Endothelial cell of umbilical vein (primary cell): ENCODE measurements around the gene ZNF366. TPM values are rescaled to one million over a fixed set of nuclear protein-coding genes. Genes with fewer than 3 reads are reported as not detected.

Experiments used
- BruUV-seq: library from RNA; stranded (reverse); fragments of 400-500 nt; replicated peaks from 2 replicates; lab custom pipeline; 2021; lab: Mats Ljungman, UMichigan
- CTCF ChIA-PET: fragments of 300-600, 350-600 bp; sonication (Branson Sonifier 250); formaldehyde crosslinking; loops from one replicate; lab custom pipeline; 2021; ENCODE audit warnings: antibody characterized with exemption, inconsistent platforms; lab: Charles Lee
- POLR2A ChIA-PET: fragments of 300-600, 350-600 bp; sonication (Branson Sonifier 250); formaldehyde crosslinking; loops from one replicate; lab custom pipeline; 2021; ENCODE audit warnings: antibody characterized with exemption, inconsistent platforms; lab: Charles Lee
- DNase-seq: peaks from one replicate; pipeline ENCODE4 v3.0.0-alpha.2; 2011; ENCODE audit warnings: low read depth, low spot score
- FAIRE-seq: peaks from 2 replicates; lab custom pipeline; 2011; peaks lifted over from hg19 to GRCh38; lab: Jason Lieb, UNC
- H2AFZ ChIP-seq: 2 replicates; pipeline ENCODE4 v1.6.0; 2012; ENCODE audit warnings: low read depth, low read length, control low read depth, inconsistent platforms
- H3K27ac ChIP-seq: 2 replicates; pipeline ENCODE4 v1.5.1; 2011; ENCODE audit warnings: low read depth, mild to moderate bottlenecking, control low read depth, low read length, moderate library complexity; ENCODE audit not compliant: insufficient read depth
- H3K27me3 ChIP-seq, 2 experiments: 2 replicates each; pipeline versions ENCODE4 v1.6.0 to v1.6.1; 2011; ENCODE audit warnings: low read length in 2 of 2, mixed read lengths in 1 of 2; ENCODE audit not compliant: control insufficient read depth in 2 of 2, insufficient read depth in 2 of 2
- H3K36me3 ChIP-seq, 2 experiments: 2 replicates in 1 of 2; 3 replicates in 1 of 2; pipeline ENCODE4 v1.5.1; 2011; ENCODE audit warnings: low read length in 2 of 2, mild to moderate bottlenecking in 1 of 2, moderate library complexity in 1 of 2; ENCODE audit not compliant: control insufficient read depth in 2 of 2, insufficient read depth in 2 of 2; ENCODE audit errors: extremely low read depth in 1 of 2
- H3K4me1 ChIP-seq: 3 replicates; pipeline ENCODE4 v1.5.1; 2011; ENCODE audit warnings: mild to moderate bottlenecking, low read length; ENCODE audit not compliant: control insufficient read depth, insufficient read depth; ENCODE audit errors: extremely low read depth
- H3K4me2 ChIP-seq: 2 replicates; pipeline ENCODE4 v1.6.1; 2011; ENCODE audit warnings: low read length, control low read depth, mixed read lengths; ENCODE audit not compliant: insufficient read depth
- H3K4me3 ChIP-seq, 3 experiments: fragments of 200-600 bp in 1 of 3; sonication (generic), shearing (Covaris generic) in 1 of 3; replicated peaks in 1 of 3; 2 replicates each; pipeline ENCODE4 v1.5.1; 2011 to 2016; ENCODE audit warnings: control low read depth in 3 of 3, low read length in 3 of 3, mild to moderate bottlenecking in 2 of 3, inconsistent platforms in 1 of 3, low read depth in 1 of 3, moderate library complexity in 1 of 3; ENCODE audit not compliant: insufficient read depth in 1 of 3
- H3K79me2 ChIP-seq: 2 replicates; pipeline ENCODE4 v1.6.0; 2012; ENCODE audit warnings: low read length, inconsistent platforms; ENCODE audit not compliant: control insufficient read depth, insufficient read depth
- H3K9ac ChIP-seq: replicated peaks from 2 replicates; pipeline ENCODE3; 2011; ENCODE audit warnings: low read length, control low read depth; ENCODE audit not compliant: insufficient read depth; ENCODE audit errors: extremely low read depth
- H3K9me1 ChIP-seq: replicated peaks from 3 replicates; pipeline ENCODE4 v1.6.0; 2011; ENCODE audit warnings: mild to moderate bottlenecking, low read length; ENCODE audit not compliant: control insufficient read depth, insufficient read depth; ENCODE audit errors: extremely low read depth
- H3K9me3 ChIP-seq: replicated peaks from 2 replicates; pipeline ENCODE4 v1.5.1; 2012; ENCODE audit warnings: low read length, inconsistent platforms; ENCODE audit not compliant: control insufficient read depth, insufficient read depth
- H4K20me1 ChIP-seq: replicated peaks from 2 replicates; pipeline ENCODE3; 2011; ENCODE audit warnings: mild to moderate bottlenecking, low read length; ENCODE audit not compliant: control insufficient read depth, insufficient read depth; ENCODE audit errors: extremely low read depth
- CTCF ChIP-seq, 2 donors: IDR thresholded peaks; 1 replicate in 1 of 2; 2 replicates in 1 of 2; pipeline ENCODE4 v1.5.1; 2011; ENCODE audit warnings: low read length in 2 of 2, mild to moderate bottlenecking in 2 of 2, moderate library complexity in 2 of 2, control low read depth in 1 of 2, inconsistent platforms in 1 of 2, low read depth in 1 of 2; ENCODE audit not compliant: insufficient read depth in 1 of 2; ENCODE audit errors: extremely low read depth in 1 of 2
- EZH2 ChIP-seq: IDR thresholded peaks from 2 replicates; pipeline ENCODE4 v1.6.1; 2012; ENCODE audit warnings: borderline replicate concordance, low read depth, mild to moderate bottlenecking, moderate library complexity, low read length, inconsistent platforms; ENCODE audit not compliant: severe bottlenecking
- FOS ChIP-seq: IDR thresholded peaks from 2 replicates; pipeline ENCODE4 v1.6.1; 2011; ENCODE audit warnings: mild to moderate bottlenecking, low read length, moderate library complexity, borderline replicate concordance; ENCODE audit not compliant: insufficient read depth
- GATA2 ChIP-seq: IDR thresholded peaks from 2 replicates; pipeline ENCODE4 v1.7.0; 2011; ENCODE audit warnings: low read depth, mild to moderate bottlenecking, moderate library complexity, mixed read lengths, low read length; ENCODE audit not compliant: insufficient read length, insufficient read depth
- JUN ChIP-seq: IDR thresholded peaks from 2 replicates; pipeline ENCODE4 v1.6.1; 2011; ENCODE audit warnings: borderline replicate concordance, low read depth; ENCODE audit not compliant: insufficient read length, insufficient read depth
- MAX ChIP-seq: IDR thresholded peaks from 2 replicates; pipeline ENCODE4 v1.6.1; 2011; ENCODE audit not compliant: insufficient read depth, insufficient read length
- MYC ChIP-seq: IDR thresholded peaks from one replicate; pipeline ENCODE4 v1.6.1; 2011; ENCODE audit warnings: mild to moderate bottlenecking, low read depth, low read length
- POLR2A ChIP-seq: IDR thresholded peaks from 2 replicates; pipeline ENCODE4 v1.6.1; 2012; ENCODE audit warnings: low read depth, mild to moderate bottlenecking, control low read depth, low read length
- POLR2AphosphoS5 ChIP-seq: IDR thresholded peaks from 2 replicates; pipeline ENCODE4 v1.6.1; 2012; ENCODE audit warnings: low read depth, mild to moderate bottlenecking, control low read depth, low read length, moderate library complexity; ENCODE audit not compliant: insufficient read depth
- dilution Hi-C: fragments of 300-500 bp; cut with MboI; formaldehyde crosslinking; loops from one replicate; pipeline ENCODE4 v1.15.0; 2019; ENCODE audit warnings: low sequenced_read_pairs; ENCODE audit not compliant: extremely low pct_ligation_motif_present
- intact Hi-C: fragments of 100-400 bp; cut with micrococcal nuclease; formaldehyde crosslinking; loops from one replicate; pipeline ENCODE4 v1.10.0; 2022
- polyA plus RNA-seq, 4 experiments: library from polyadenylated mRNA; depleted of rRNA in 3 of 4; stranded (reverse) in 3 of 4; unstranded in 1 of 4; fragments of >200 nt; gene quantifications; 2 replicates each; pipeline versions ENCODE4 v1.2.1 to v1.2.3, GENCODE V29; 2011 to 2012; ENCODE audit warnings: missing spikeins in 1 of 4
- total RNA-seq: library from RNA; stranded (reverse); gene quantifications from 2 replicates; pipeline ENCODE4 v1.2.3, GENCODE V29; 2021

ZNF366 gene
- total and polyA plus RNA-seq, 2 donors (not counting 3 experiments of a cell fraction or from before 2014, with no cell fraction given): 1.3 to 4.1 TPM

- Histone ChIP-seq H3K9me1 (no peaks in the 10 kb centered on the region), H3K4me2 (no peak overlapping the region), H3K27ac (no peak overlapping the region), H3K36me3 (no peaks in the 10 kb centered on the region), H4K20me1 (no peaks in the 10 kb centered on the region), H2AFZ (no peak overlapping the region), H3K79me2 (no peaks in the 10 kb centered on the region), H3K4me3 (no peak overlapping the region), H3K9me3 (no peaks in the 10 kb centered on the region), H3K4me1 (peaks cover 23% of the 10 kb centered on the region), H3K9ac (no peak overlapping the region), H3K27me3 (no peaks in the 10 kb centered on the region)
- DNase-seq (no peak), FAIRE-seq (no peak)
- TF ChIP-seq CTCF (IDR thresholded peaks at IDR 0.05; ENCODE audit: extremely low read depth in 1 of 2, insufficient read depth in 1 of 2, low read depth in 1 of 2, low read length in 2 of 2) (no peak), POLR2A (no peak), MYC (no peak), FOS (no peak), JUN (no peak), POLR2AphosphoS5 (no peak), EZH2 (no peak), MAX (no peak), GATA2 (no peak)
- no TSS peak for BruUV-seq
- POLR2A ChIA-PET: no interaction called here
- intact Hi-C loops (no loop called here), dilution Hi-C loops (no loop called here)
- CTCF ChIA-PET: no interaction called here
These were observed 27.3 kb downstream of the ZNF366 start for GRCh38 chr5:72479921-72480320.
